ENCODE measurements around the gene IL1RAP. TPM values are rescaled to one million over a fixed set of nuclear protein-coding genes. Genes with fewer than 3 reads are reported as not detected.
"Not testable (repeated sequence)": the region's sequence is repeated elsewhere in the genome, so short reads cannot be mapped to it uniquely, and the experiment has no call there.

The IL1RAP gene
- 10 to 100 TPM; 12.0 to 29.0 (median 14.8) TPM for total RNA-seq
- 1 to 10 TPM; 5.9 to 6.6 TPM for polyA plus RNA-seq
- 10.4 reads per million, percentile 36 among the genes with 10 or more reads in this experiment for total RNA-seq

DNA sequence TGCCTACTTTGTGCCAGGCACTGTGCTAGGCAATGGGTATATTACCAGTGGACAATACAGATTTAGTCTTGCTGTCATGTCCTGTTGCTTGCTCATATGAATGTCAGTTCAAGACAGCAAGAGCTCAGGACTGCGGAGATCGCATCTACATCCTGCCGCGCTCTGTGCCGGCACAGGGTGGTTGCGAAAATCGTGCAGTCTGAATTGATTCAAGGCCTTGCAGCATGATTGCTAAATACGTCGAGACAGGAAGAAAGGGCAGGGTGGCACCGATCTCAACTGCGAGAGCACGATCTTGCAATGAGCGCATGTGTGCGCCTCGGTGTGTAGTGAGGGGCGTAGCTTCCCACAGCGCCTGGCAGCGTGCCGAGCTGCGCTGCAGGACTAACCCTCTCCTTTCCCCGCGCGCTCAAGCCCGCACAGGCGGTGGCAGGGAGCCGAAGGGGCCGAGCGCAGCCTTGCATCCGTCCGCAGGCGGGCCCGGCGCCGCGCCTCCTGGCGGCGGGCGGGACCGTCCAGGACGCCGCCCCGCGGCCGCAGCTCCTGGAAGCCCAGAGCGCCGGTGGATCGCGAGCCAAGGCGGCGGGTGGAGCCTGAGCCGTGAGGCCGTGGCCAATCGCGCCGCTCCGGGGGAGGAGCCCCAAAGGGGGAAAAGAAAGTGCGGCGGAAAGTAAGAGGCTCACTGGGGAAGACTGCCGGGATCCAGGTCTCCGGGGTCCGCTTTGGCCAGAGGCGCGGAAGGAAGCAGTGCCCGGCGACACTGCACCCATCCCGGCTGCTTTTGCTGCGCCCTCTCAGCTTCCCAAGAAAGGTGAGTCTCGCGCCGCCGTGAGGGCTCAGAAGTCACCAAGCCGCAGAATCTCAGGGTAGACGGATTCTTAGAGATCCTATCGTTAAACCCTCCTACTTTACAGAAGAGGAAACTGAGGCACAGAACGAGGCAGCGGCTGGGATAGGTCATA is at the start of gene IL1RAP:
TSS of gene IL1RAP (plus strand) at position 677 of the 962 bp plus-strand sequence. CDS start 50,205 bp downstream, outside the sequence.
- intact Hi-C loops (cut with micrococcal nuclease): loop anchor here (1.0 to 10.0 kb wide), 12 partner anchors 10 to 1379 kb away; partner anchors contain the start of gene CLDN1 (in 1 of the 2)
- H3K27me3 Mint-ChIP-seq: peaks cover 0 to 4% (median 0%) of the 10 kb centered on the region in 5 donors
- POLR2A ChIA-PET: interaction anchor here (0.6 to 1.7 kb wide), 6 partner anchors 9 to 89 kb away, joined by 3 to 6 read pairs (median 4); no protein-coding TSS in a partner anchor

GRCh38 chr3:190467922-190468321 is 46.0 kb upstream of the IL1RAP start:
- H3K4me3 ChIP-seq (ENCODE audit: low read length): no peak overlapping the region
- no peaks in the 10 kb centered on the region for H3K4me1 Mint-ChIP-seq
- peaks cover 21 to 43% (median 27%) of the 10 kb centered on the region in 5 donors for H3K27me3 Mint-ChIP-seq
- peaks cover 0 to 2% of the 10 kb centered on the region in 2 donors for H3K27me3 ChIP-seq (ENCODE audit: control insufficient read depth in 2 of 2, insufficient read depth in 2 of 2, low read length in 2 of 2)
- no peak overlapping the region for H3K27ac ChIP-seq (ENCODE audit: low read depth, low read length)
- ATAC-seq (no peak), DNase-seq (no peak)
- H3K27ac Mint-ChIP-seq: no peak overlapping the region
- POLR2A ChIA-PET: no interaction called here
- H3K36me3 Mint-ChIP-seq: peaks cover 0 to 4% (median 0%) of the 10 kb centered on the region in 5 donors
- H3K4me1 ChIP-seq (ENCODE audit: control insufficient read depth in 2 of 2, insufficient read depth in 2 of 2, low read length in 2 of 2): no peaks in the 10 kb centered on the region
- H3K9me3 ChIP-seq (ENCODE audit: control insufficient read depth in 2 of 3, low read length in 3 of 3): no peaks in the 10 kb centered on the region
- peaks cover 0 to 23% (median 18%) of the 10 kb centered on the region in 11 donors for H3K9me3 Mint-ChIP-seq
- H3K4me3 Mint-ChIP-seq: no peak overlapping the region
- CTCF ChIA-PET: no interaction called here
- intact Hi-C loops (cut with micrococcal nuclease): no loop called here
- H3K36me3 ChIP-seq (ENCODE audit: control insufficient read depth in 2 of 3, insufficient read depth in 3 of 3, low read length in 3 of 3): no peaks in the 10 kb centered on the region

More for the DNA sequence above, at the start of gene IL1RAP:
- H3K27ac ChIP-seq (ENCODE audit: low read depth, low read length): peak within 1 kb of the TSS; percentile 77
- H3K36me3 ChIP-seq (ENCODE audit: control insufficient read depth in 2 of 3, insufficient read depth in 3 of 3, low read length in 3 of 3): peaks cover 0 to 4% (median 0%) of the 10 kb centered on the region in 3 experiments
- Mint-ChIP-seq H3K4me1 (peaks cover 18 to 37% (median 26%) of the 10 kb centered on the region in 7 donors), H3K27ac (peak within 1 kb of the TSS in 7 of 9 donors; percentile 86 to 98 (median 96)), H3K4me3 (peak within 1 kb of the TSS; percentile 85 to 98 (median 92)), H3K9me3 (peaks cover 0 to 5% (median 0%) of the 10 kb centered on the region in 11 donors), H3K36me3 (peaks cover 0 to 17% (median 5%) of the 10 kb centered on the region in 5 donors)
- H3K27me3 ChIP-seq (ENCODE audit: control insufficient read depth in 2 of 2, insufficient read depth in 2 of 2, low read length in 2 of 2): no peaks in the 10 kb centered on the region
- peaks cover 11 to 15% of the 10 kb centered on the region in 2 donors for H3K4me1 ChIP-seq (ENCODE audit: control insufficient read depth in 2 of 2, insufficient read depth in 2 of 2, low read length in 2 of 2)
- H3K4me3 ChIP-seq (ENCODE audit: low read length): peak within 1 kb of the TSS; percentile 93
- H3K9me3 ChIP-seq (ENCODE audit: control insufficient read depth in 2 of 3, low read length in 3 of 3): no peaks in the 10 kb centered on the region
- ATAC-seq: peak; percentile 93
- DNase-seq: peak; percentile 80 to 93 (median 90)
- CTCF ChIA-PET: interaction anchor here (0.6 to 1.0 kb wide), 2 partner anchors 23 to 49 kb away, joined by 3 read pairs; no protein-coding TSS in a partner anchor

- POLR2A ChIA-PET; H3K36me3 ChIP-seq (ENCODE audit: control insufficient read depth in 2 of 3, insufficient read depth in 3 of 3, low read length in 3 of 3); H3K4me3 Mint-ChIP-seq; H3K27ac Mint-ChIP-seq; ATAC-seq; H3K4me1 Mint-ChIP-seq; H3K27me3 ChIP-seq (ENCODE audit: control insufficient read depth in 2 of 2, insufficient read depth in 2 of 2, low read length in 2 of 2); H3K4me1 ChIP-seq (ENCODE audit: control insufficient read depth in 2 of 2, insufficient read depth in 2 of 2, low read length in 2 of 2); H3K4me3 ChIP-seq (ENCODE audit: low read length); CTCF ChIA-PET; H3K9me3 ChIP-seq (ENCODE audit: control insufficient read depth in 2 of 3, low read length in 3 of 3); H3K36me3 Mint-ChIP-seq; H3K27ac ChIP-seq (ENCODE audit: low read depth, low read length); DNase-seq; intact Hi-C loops (cut with micrococcal nuclease): not testable (repeated sequence)
- Mint-ChIP-seq H3K27me3 (peaks cover 4 to 34% (median 13%) of the 10 kb centered on the region in 5 donors), H3K9me3 (peaks cover 0 to 23% (median 18%) of the 10 kb centered on the region in 11 donors)
Observed at GRCh38 chr3:190473261-190473660, 40.6 kb upstream of the IL1RAP start.

- H3K36me3 Mint-ChIP-seq: no peaks in the 10 kb centered on the region
- DNase-seq: no peak
- H3K27me3 ChIP-seq (ENCODE audit: control insufficient read depth in 2 of 2, insufficient read depth in 2 of 2, low read length in 2 of 2): no peaks in the 10 kb centered on the region
- peaks cover 0 to 5% (median 0%) of the 10 kb centered on the region in 7 donors for H3K4me1 Mint-ChIP-seq
- no peaks in the 10 kb centered on the region for H3K4me1 ChIP-seq (ENCODE audit: control insufficient read depth in 2 of 2, insufficient read depth in 2 of 2, low read length in 2 of 2)
- H3K9me3 Mint-ChIP-seq: no peaks in the 10 kb centered on the region
- ChIA-PET POLR2A (no interaction called here), CTCF (no interaction called here)
- ATAC-seq: no peak
- no peak overlapping the region for H3K27ac Mint-ChIP-seq
- intact Hi-C loops (cut with micrococcal nuclease): no loop called here
- no peaks in the 10 kb centered on the region for H3K9me3 ChIP-seq (ENCODE audit: control insufficient read depth in 2 of 3, low read length in 3 of 3)
- no peaks in the 10 kb centered on the region for H3K36me3 ChIP-seq (ENCODE audit: control insufficient read depth in 2 of 3, insufficient read depth in 3 of 3, low read length in 3 of 3)
- H3K4me3 ChIP-seq (ENCODE audit: low read length): no peak overlapping the region
- H3K4me3 Mint-ChIP-seq: no peak overlapping the region
- H3K27ac ChIP-seq (ENCODE audit: low read depth, low read length): no peak overlapping the region
- H3K27me3 Mint-ChIP-seq: peaks cover 0 to 47% (median under 1%) of the 10 kb centered on the region in 5 donors
Observed at GRCh38 chr3:190481779-190482178, 32.1 kb upstream of the IL1RAP start.

DNA sequence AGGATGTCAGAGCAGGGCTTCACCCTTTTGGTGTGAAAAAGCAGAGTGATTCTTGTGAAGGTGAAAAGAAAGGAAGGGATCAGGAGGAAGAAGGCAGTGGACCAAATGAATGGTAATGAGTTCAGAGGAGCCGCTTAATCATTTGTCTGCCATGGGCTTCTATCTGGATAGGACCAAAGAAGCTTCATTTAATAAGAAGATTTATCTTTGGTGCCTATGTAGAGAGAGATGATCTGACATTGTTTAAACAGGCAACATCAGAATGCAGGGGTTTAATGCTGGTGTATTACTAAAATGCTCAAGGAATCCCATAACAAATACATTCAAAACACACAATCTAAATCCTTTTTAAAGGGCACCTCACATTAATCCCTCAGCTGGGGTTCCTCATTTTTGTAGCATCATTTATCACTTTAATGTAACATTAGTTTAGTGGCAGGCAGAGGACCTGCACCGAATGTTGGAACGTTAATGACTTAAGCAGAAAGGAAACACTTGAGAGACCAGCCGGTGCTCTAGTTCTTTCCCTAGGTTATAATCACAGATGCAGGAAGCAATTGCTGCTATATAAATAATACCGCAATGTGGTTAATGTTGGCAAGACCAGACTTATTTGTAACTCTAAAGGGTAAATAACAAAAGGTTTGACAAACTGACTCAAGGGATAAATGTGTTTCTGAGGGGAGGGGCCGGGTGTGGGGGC is 27.9 kb upstream of the IL1RAP start:
- ChIA-PET POLR2A (no interaction called here), CTCF (no interaction called here)
- H3K27me3 ChIP-seq (ENCODE audit: control insufficient read depth in 2 of 2, insufficient read depth in 2 of 2, low read length in 2 of 2): no peaks in the 10 kb centered on the region
- no peaks in the 10 kb centered on the region for H3K9me3 ChIP-seq (ENCODE audit: control insufficient read depth in 2 of 3, low read length in 3 of 3)
- no peaks in the 10 kb centered on the region for H3K9me3 Mint-ChIP-seq
- no peak overlapping the region for H3K4me3 ChIP-seq (ENCODE audit: low read length)
- ATAC-seq (no peak), DNase-seq (no peak)
- H3K27ac ChIP-seq (ENCODE audit: low read depth, low read length): no peak overlapping the region
- no peaks in the 10 kb centered on the region for H3K4me1 ChIP-seq (ENCODE audit: control insufficient read depth in 2 of 2, insufficient read depth in 2 of 2, low read length in 2 of 2)
- H3K36me3 ChIP-seq (ENCODE audit: control insufficient read depth in 2 of 3, insufficient read depth in 3 of 3, low read length in 3 of 3): no peaks in the 10 kb centered on the region
- H3K27me3 Mint-ChIP-seq: peaks cover 22 to 61% (median 34%) of the 10 kb centered on the region in 5 donors
- no peak overlapping the region for H3K27ac Mint-ChIP-seq
- intact Hi-C loops (cut with micrococcal nuclease): no loop called here
- H3K36me3 Mint-ChIP-seq: peaks cover 0 to 2% (median 0%) of the 10 kb centered on the region in 5 donors
- H3K4me3 Mint-ChIP-seq: no peak overlapping the region
- H3K4me1 Mint-ChIP-seq: peaks cover 0 to 5% (median 0%) of the 10 kb centered on the region in 7 donors

GRCh38 chr3:190486533-190486864 is 27.4 kb upstream of the IL1RAP start:
- POLR2A ChIA-PET: no interaction called here
- Histone ChIP-seq H3K27me3 (ENCODE audit: control insufficient read depth in 2 of 2, insufficient read depth in 2 of 2, low read length in 2 of 2) (no peaks in the 10 kb centered on the region), H3K9me3 (ENCODE audit: control insufficient read depth in 2 of 3, low read length in 3 of 3) (no peaks in the 10 kb centered on the region), H3K36me3 (ENCODE audit: control insufficient read depth in 2 of 3, insufficient read depth in 3 of 3, low read length in 3 of 3) (no peaks in the 10 kb centered on the region), H3K27ac (ENCODE audit: low read depth, low read length) (no peak overlapping the region), H3K4me1 (ENCODE audit: control insufficient read depth in 2 of 2, insufficient read depth in 2 of 2, low read length in 2 of 2) (no peaks in the 10 kb centered on the region), H3K4me3 (ENCODE audit: low read length) (no peak overlapping the region)
- peaks cover 0 to 5% (median 0%) of the 10 kb centered on the region in 7 donors for H3K4me1 Mint-ChIP-seq
- peaks cover 0 to 2% (median 0%) of the 10 kb centered on the region in 5 donors for H3K36me3 Mint-ChIP-seq
- CTCF ChIA-PET: no interaction called here
- H3K4me3 Mint-ChIP-seq: no peak overlapping the region
- no peaks in the 10 kb centered on the region for H3K9me3 Mint-ChIP-seq
- intact Hi-C loops (cut with micrococcal nuclease): no loop called here
- DNase-seq: no peak
- ATAC-seq: no peak
- peaks cover 27 to 65% (median 39%) of the 10 kb centered on the region in 5 donors for H3K27me3 Mint-ChIP-seq
- H3K27ac Mint-ChIP-seq: no peak overlapping the region

All from naive thymus-derived CD4-positive, alpha-beta T cell (primary cell).